ENCODE measurements around the gene WDR73. TPM values are rescaled to one million over a fixed set of nuclear protein-coding genes. Genes with fewer than 3 reads are reported as not detected.

The WDR73 gene
- total and polyA plus RNA-seq, 4 donors, result 7.5 to 16.0 (median 10.1) TPM

GRCh38 chr15:84671211-84671610 lies 17.1 kb upstream of the WDR73 start:
- Histone ChIP-seq H3K27me3 (ENCODE audit: control insufficient read depth in 4 of 4, insufficient read depth in 4 of 4, low read length in 3 of 4) (no peaks in the 10 kb centered on the region), H3K9ac (ENCODE audit: low read depth in 1 of 2, low read length in 2 of 2) (no peak overlapping the region), H3K4me1 (ENCODE audit: control insufficient read depth in 4 of 4, insufficient read depth in 4 of 4, low read length in 3 of 4) (peaks cover 0 to 10% (median 7%) of the 10 kb centered on the region in 4 donors), H3K4me3 (ENCODE audit: low read depth in 1 of 3, low read length in 3 of 3) (no peak overlapping the region), H3K27ac (ENCODE audit: low read depth in 1 of 2, low read length in 2 of 2) (no peak overlapping the region), H3K9me3 (ENCODE audit: control insufficient read depth in 4 of 4, low read length in 3 of 4) (no peaks in the 10 kb centered on the region), H3K36me3 (ENCODE audit: control insufficient read depth in 4 of 4, insufficient read depth in 3 of 4, low read depth in 1 of 4, low read length in 3 of 4) (peaks cover 3 to 22% (median 9%) of the 10 kb centered on the region in 4 donors)
- DNase-seq (ENCODE audit: low spot score), result no peak
- TF ChIP-seq SP1 (IDR thresholded peaks at IDR 0.05) (no peak), GABPA (IDR thresholded peaks at IDR 0.05 in 1 of 2, conservative IDR thresholded peaks at IDR 0.05 in 1 of 2) (no peak), HNF4G (IDR thresholded peaks at IDR 0.05) (no peak), JUND (IDR thresholded peaks at IDR 0.05) (no peak), CTCF (IDR thresholded peaks at IDR 0.05; ENCODE audit: low read depth, low read length, missing input control) (no peak), FOXA2 (IDR thresholded peaks at IDR 0.05) (no peak), NR2F2 (IDR thresholded peaks at IDR 0.05) (no peak), RAD21 (IDR thresholded peaks at IDR 0.05) (no peak), YY1 (IDR thresholded peaks at IDR 0.05) (no peak), TAF1 (conservative IDR thresholded peaks at IDR 0.05) (no peak), RXRA (IDR thresholded peaks at IDR 0.05) (no peak), MAX (IDR thresholded peaks at IDR 0.05) (no peak), HNF4A (conservative IDR thresholded peaks at IDR 0.05) (no peak), ATF3 (IDR thresholded peaks at IDR 0.05) (no peak), REST (IDR thresholded peaks at IDR 0.05) (no peak), FOXA1 (IDR thresholded peaks at IDR 0.05) (no peak), ZBTB33 (IDR thresholded peaks at IDR 0.05) (no peak), EGR1 (IDR thresholded peaks at IDR 0.05; ENCODE audit: low read depth in 2 of 2) (no peak)

All from liver (tissue), 9 donors.